A549 (cell line): Measurements from ENCODE around the gene RPL31. TPM values are rescaled to one million over a fixed set of nuclear protein-coding genes. Genes with fewer than 3 reads are reported as not detected.

ENCODE experiments used
- ATAC-seq, 2 experiments: fragments of 200-7000 bp in 1 of 2; fragments of >200 bp in 1 of 2; cut with Nextera tagmentation in 1 of 2; cut with Tn5 transposase in 1 of 2; 3 replicates each; pipeline versions ENCODE4 v1.8.0 to v1.9.1; 2018 to 2020; ENCODE audit warnings: mild to moderate bottlenecking in 1 of 2, moderate library complexity in 1 of 2
- CTCF ChIA-PET: fragments of 300-600 bp; sonication (Branson Sonifier 250); formaldehyde crosslinking; extraction: SDS; loops from one replicate; lab custom pipeline; 2021; ENCODE audit warnings: antibody characterized with exemption, inconsistent platforms; lab: Yijun Ruan, JAX
- POLR2A ChIA-PET: fragments of 350-600 bp; formaldehyde crosslinking; extraction: SDS; loops from one replicate; lab custom pipeline; 2021; ENCODE audit warnings: antibody characterized with exemption, inconsistent platforms; lab: Yijun Ruan, JAX
- DNase-seq, 2 experiments: peaks; one replicate each; pipeline versions ENCODE4 v3.0.0 to v3.0.0-alpha.2; 2011 to 2016; ENCODE audit warnings: low read depth in 1 of 2, low spot score in 1 of 2
- FAIRE-seq: peaks from 2 replicates; lab custom pipeline; 2011; peaks lifted over from hg19 to GRCh38; lab: Jason Lieb, UNC
- H3K27ac ChIP-seq, 2 experiments: fragments of >200 bp; sonication (Bioruptor Twin); formaldehyde crosslinking; 3 replicates each; pipeline ENCODE4 v1.5.1; 2016 to 2017
- H3K4me1 ChIP-seq: fragments of >200 bp; sonication (Bioruptor Twin); formaldehyde crosslinking; 3 replicates; pipeline ENCODE4 v1.6.1; 2016
- H3K4me2 ChIP-seq: fragments of >200 bp; sonication (Bioruptor Twin); formaldehyde crosslinking; 3 replicates; pipeline ENCODE4 v1.6.1; 2016
- H3K4me3 ChIP-seq: fragments of >200 bp; sonication (Bioruptor Twin); formaldehyde crosslinking; 3 replicates; pipeline ENCODE4 v1.5.1; 2016
- H3K9me3 ChIP-seq: fragments of >200 bp; sonication (Bioruptor Twin); formaldehyde crosslinking; 3 replicates; pipeline ENCODE4 v1.6.1; 2016
- ATOH8 ChIP-seq: fragments of 250-450 bp; sonication (Bioruptor Pico); IDR thresholded peaks from 2 replicates; pipeline ENCODE4 v1.5.0; 2020; ENCODE audit warnings: low read depth, mild to moderate bottlenecking, moderate library complexity
- CEBPB ChIP-seq, 2 experiments: fragments of >200 bp in 1 of 2; sonication (Bioruptor Twin) in 1 of 2; formaldehyde crosslinking in 1 of 2; IDR thresholded peaks; 2 replicates each; pipeline ENCODE4 v1.6.1; 2012 to 2016
- E2F6 ChIP-seq: IDR thresholded peaks from 2 replicates; pipeline ENCODE4 v1.6.1; 2012; ENCODE audit warnings: low read depth, borderline replicate concordance
- EHF ChIP-seq: fragments of 250-450 bp; sonication (Bioruptor Pico); IDR thresholded peaks from 2 replicates; pipeline ENCODE4 v1.5.0; 2020; ENCODE audit warnings: mild to moderate bottlenecking
- EP300 ChIP-seq, 2 experiments: fragments of >200 bp; sonication (Bioruptor Twin); formaldehyde crosslinking; IDR thresholded peaks; 2 replicates in 1 of 2; 3 replicates in 1 of 2; pipeline ENCODE4 v1.6.1; 2016 to 2017
- ESRRA ChIP-seq: fragments of 150-350 bp; IDR thresholded peaks from 2 replicates; pipeline ENCODE4 v1.6.1; 2014; ENCODE audit warnings: mild to moderate bottlenecking, low read length, borderline replicate concordance
- FOSB ChIP-seq: fragments of 250-450 bp; sonication (Bioruptor Pico); IDR thresholded peaks from 2 replicates; pipeline ENCODE4 v1.5.0; 2020; ENCODE audit warnings: mild to moderate bottlenecking, moderate library complexity
- HES2 ChIP-seq: fragments of >200 bp; sonication (Bioruptor Twin); formaldehyde crosslinking; IDR thresholded peaks from 2 replicates; pipeline ENCODE4 v1.6.1; 2016
- HEYL ChIP-seq: fragments of 250-450 bp; sonication (Bioruptor Pico); IDR thresholded peaks from 2 replicates; pipeline ENCODE4 v1.8.0; 2021; ENCODE audit warnings: mild to moderate bottlenecking, moderate library complexity
- MAFK ChIP-seq: fragments of 450-650 bp; IDR thresholded peaks from 2 replicates; pipeline ENCODE4 v1.6.1; 2014; ENCODE audit not compliant: partially characterized antibody
- MAZ ChIP-seq: fragments of 150-350 bp; IDR thresholded peaks from 2 replicates; pipeline ENCODE4 v1.6.1; 2014; ENCODE audit warnings: antibody characterized with exemption, low read depth, low read length, borderline replicate concordance
- POLR2A ChIP-seq: IDR thresholded peaks from 2 replicates; pipeline ENCODE4 v1.6.1; 2012; ENCODE audit warnings: mild to moderate bottlenecking, low read length
- POLR2AphosphoS2 ChIP-seq: conservative IDR thresholded peaks from 2 replicates; pipeline ENCODE4 v1.6.1; 2012; ENCODE audit warnings: low read length, improper control_type of control experiment, inconsistent platforms
- SMC3 ChIP-seq: fragments of >200 bp; sonication (Bioruptor Twin); formaldehyde crosslinking; IDR thresholded peaks from 3 replicates; pipeline ENCODE4 v1.6.1; 2018; ENCODE audit warnings: inconsistent platforms
- TFCP2L1 ChIP-seq: fragments of 250-450 bp; sonication (Bioruptor Pico); IDR thresholded peaks from 2 replicates; pipeline ENCODE4 v1.5.0; 2021; ENCODE audit warnings: mild to moderate bottlenecking
- TP53 ChIP-seq: fragments of 250-450 bp; sonication (Bioruptor Pico); IDR thresholded peaks from 2 replicates; pipeline ENCODE4 v1.5.0; 2021; ENCODE audit warnings: mild to moderate bottlenecking, moderate library complexity
- USF2 ChIP-seq: fragments of 450-650 bp; IDR thresholded peaks from 2 replicates; pipeline ENCODE4 v1.6.1; 2014; ENCODE audit warnings: antibody characterized with exemption
- ZNF302 ChIP-seq: fragments of 250-450 bp; sonication (Bioruptor Pico); IDR thresholded peaks from 2 replicates; pipeline ENCODE4 v1.9.0; 2021; ENCODE audit warnings: inconsistent platforms, mild to moderate bottlenecking, moderate library complexity
- WGBS: methylation state at CpG from one replicate; pipeline ENCODE4 v1.1.6; 2017; ENCODE audit errors: missing lambda C conversion rate; 5-methylcytosine and 5-hydroxymethylcytosine counted together
- polyA plus RNA-seq, 4 experiments: library from polyadenylated mRNA; depleted of rRNA in 3 of 4; stranded (reverse); fragments of >200 nt; fragmentation: RNase III in 1 of 4; extraction: RNeasy Plus Mini Kit Qiagen cat#74134 plus additional on column Dnase treatment in 1 of 4; gene quantifications; 2 replicates in 3 of 4; 3 replicates in 1 of 4; pipeline ENCODE4 v1.2.3, GENCODE V29; 2011 to 2017

RPL31 gene
- polyA plus RNA-seq, 2 of the 4 experiments (the other 2 are of a cell fraction): 1,803 to 2,064 TPM

GRCh38 chr2:100997509-100998234 is 4.4 kb upstream of the RPL31 start:
- DNase-seq (no peak), ATAC-seq (no peak), FAIRE-seq (no peak)
- no peak overlapping the region for H3K4me3 ChIP-seq
- H3K27ac ChIP-seq: no peak overlapping the region
- peaks cover 5% of the 10 kb centered on the region; the same call in 2 of the 3 replicates for H3K4me1 ChIP-seq
- H3K9me3 ChIP-seq: no peaks in the 10 kb centered on the region
- no peak overlapping the region for H3K4me2 ChIP-seq
- 94% methylated on average over 3 of the region's 5 CpGs for WGBS
- ChIA-PET CTCF (interaction anchor here (2.5 kb wide), 1 partner anchor 391 kb away, joined by 9 read pairs; no protein-coding TSS in a partner anchor), POLR2A (no interaction called here)
- no peak for TF ChIP-seq TP53 (CRISPR knock-in tag)
- peak; percentile 70 for TF ChIP-seq MAFK
- TF ChIP-seq, all 56 proteins: peak for 1

- TF ChIP-seq ZNF302 (CRISPR knock-in tag) (no peak), HES2 (no peak), ATOH8 (no peak), TFCP2L1 (CRISPR knock-in tag) (no peak), SMC3 (no peak), POLR2A (no peak), ESRRA (no peak), USF2 (no peak), E2F6 (no peak), HEYL (CRISPR knock-in tag) (no peak)
- TF ChIP-seq, all 56 proteins: peak for 0
- WGBS: 94% methylated on average over 6 of the region's 6 CpGs
- DNase-seq (no peak), FAIRE-seq (no peak), ATAC-seq (no peak)
- ChIA-PET POLR2A (no interaction called here), CTCF (interaction anchor here (1.2 to 2.5 kb wide), 2 partner anchors 392 to 403 kb away, joined by 3 to 9 read pairs; no protein-coding TSS in a partner anchor)
- no peak overlapping the region for H3K27ac ChIP-seq
- H3K4me1 ChIP-seq: peaks cover 5% of the 10 kb centered on the region; the same call in 2 of the 3 replicates
- H3K4me2 ChIP-seq: no peak overlapping the region
- H3K9me3 ChIP-seq: no peaks in the 10 kb centered on the region
- no peak overlapping the region for H3K4me3 ChIP-seq
These were observed 3.9 kb upstream of the RPL31 start for GRCh38 chr2:100998235-100998573.

GRCh38 chr2:100999995-101000394 is 2.1 kb upstream of the RPL31 start:
- no peak for DNase-seq
- no peak overlapping the region for H3K4me2 ChIP-seq
- WGBS: 86% methylated on average over 2 of the region's 2 CpGs
- CTCF ChIA-PET: interaction anchor here (1.0 to 2.5 kb wide), 2 partner anchors 14 to 393 kb away, joined by 3 to 9 read pairs; no protein-coding TSS in a partner anchor
- TF ChIP-seq HEYL (CRISPR knock-in tag) (no peak), MAZ (no peak), POLR2AphosphoS2 (no peak), ESRRA (no peak), ATOH8 (no peak), CEBPB (IDR thresholded peaks at IDR 0.05) (no peak), EHF (CRISPR knock-in tag) (no peak), EP300 (IDR thresholded peaks at IDR 0.05) (no peak), FOSB (CRISPR knock-in tag) (no peak)
- TF ChIP-seq, all 56 proteins: peak for 0
- POLR2A ChIA-PET: no interaction called here
- ATAC-seq (no peak), FAIRE-seq (no peak)
- no peak overlapping the region for H3K4me3 ChIP-seq
- H3K4me1 ChIP-seq: peaks cover 19% of the 10 kb centered on the region
- H3K9me3 ChIP-seq: no peaks in the 10 kb centered on the region
- no peak overlapping the region for H3K27ac ChIP-seq
